Muscle layer of duodenum (tissue), 2 donors: ENCODE data around the gene KIF5A.
"Not testable (repeated sequence)": the region's sequence is repeated elsewhere in the genome, so short reads cannot be mapped to it uniquely, and the experiment has no call there.

ENCODE experiments used
- H3K27ac ChIP-seq: one replicate; pipeline ENCODE4 v1.7.0; 2013; ENCODE audit warnings: mild to moderate bottlenecking, low read length
- H3K27me3 ChIP-seq: one replicate; pipeline ENCODE4 v1.7.0; 2013; ENCODE audit warnings: low read depth, mild to moderate bottlenecking, control low read depth, low read length
- H3K36me3 ChIP-seq, 2 donors: one replicate each; pipeline ENCODE4 v1.7.0; 2013; ENCODE audit warnings: low read length in 2 of 2, control low read depth in 1 of 2, mild to moderate bottlenecking in 1 of 2; ENCODE audit not compliant: insufficient read depth in 2 of 2, control insufficient read depth in 1 of 2
- H3K4me1 ChIP-seq, 2 donors: one replicate each; pipeline ENCODE4 v1.7.0; 2013; ENCODE audit warnings: low read length in 2 of 2, mild to moderate bottlenecking in 2 of 2, control low read depth in 1 of 2, moderate library complexity in 1 of 2; ENCODE audit not compliant: insufficient read depth in 2 of 2, control insufficient read depth in 1 of 2
- H3K4me3 ChIP-seq, 2 donors: one replicate each; pipeline ENCODE4 v1.7.0; 2013; ENCODE audit warnings: low read length in 2 of 2, low read depth in 1 of 2, mild to moderate bottlenecking in 1 of 2
- H3K9me3 ChIP-seq, 2 donors: one replicate each; pipeline ENCODE4 v1.7.0; 2013; ENCODE audit warnings: low read length in 2 of 2, control low read depth in 1 of 2, mild to moderate bottlenecking in 1 of 2; ENCODE audit not compliant: control insufficient read depth in 1 of 2
- donor health status: healthy.

Gene KIF5A

DNA sequence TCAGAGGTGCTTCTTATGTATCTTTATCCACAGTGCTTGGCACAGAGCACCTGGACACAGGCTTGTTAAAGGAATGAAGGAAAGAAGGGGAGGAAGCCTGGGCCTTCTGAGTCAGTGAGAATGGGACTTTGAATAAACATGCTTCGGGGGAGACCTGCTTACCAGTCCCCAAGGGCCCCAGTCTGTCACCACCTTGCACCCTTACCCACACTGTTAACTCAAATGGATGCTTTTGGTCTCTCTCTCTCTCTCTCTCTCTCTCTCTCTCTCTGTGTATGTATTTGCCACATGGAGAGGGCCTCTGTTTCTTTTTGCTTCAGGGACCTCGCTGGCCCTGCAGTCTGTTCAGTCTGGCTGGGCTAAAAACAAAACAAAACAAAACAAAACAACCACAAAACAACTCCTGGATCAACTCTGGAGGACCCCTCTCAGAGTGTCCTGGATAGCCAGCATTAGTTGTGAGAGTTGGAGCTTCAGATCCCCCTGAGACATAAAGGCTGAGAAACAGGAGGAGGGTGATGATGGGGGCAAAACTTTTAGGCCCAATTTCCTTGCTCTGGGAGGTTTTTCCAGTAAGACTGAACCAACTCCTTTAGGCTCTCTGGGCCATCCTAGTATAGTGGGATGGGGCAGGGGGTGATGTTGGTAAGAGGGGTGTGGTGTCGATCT is 1.9 kb downstream of the KIF5A start:
- H3K4me1 ChIP-seq: peaks cover 0 to 17% of the 10 kb centered on the region in 2 donors
- H3K27me3 ChIP-seq: peaks cover 17% of the 10 kb centered on the region
- no peak overlapping the region for H3K27ac ChIP-seq
- H3K9me3 ChIP-seq: no peaks in the 10 kb centered on the region
- H3K4me3 ChIP-seq: no peak overlapping the region
- H3K36me3 ChIP-seq: no peaks in the 10 kb centered on the region

DNA sequence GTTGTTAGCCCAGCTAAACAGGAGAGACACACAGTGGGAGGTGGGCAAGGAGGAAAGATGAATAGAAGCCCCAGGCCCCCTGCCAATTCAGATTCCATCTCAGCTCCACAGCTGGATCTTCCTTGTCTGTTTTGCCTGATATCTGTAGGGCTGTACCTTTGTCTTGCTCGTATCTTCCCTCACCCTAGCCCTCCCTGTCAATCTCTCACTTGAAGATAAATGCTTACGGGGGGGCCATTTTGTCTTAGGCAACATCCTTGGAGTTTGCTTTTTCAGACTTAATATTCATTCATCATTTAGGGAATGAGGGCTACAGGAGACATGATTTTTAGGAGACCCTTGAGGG is 2.4 kb downstream of the KIF5A start:
- Histone ChIP-seq H3K4me3 (no peak overlapping the region), H3K27me3 (peaks cover 17% of the 10 kb centered on the region), H3K9me3 (no peaks in the 10 kb centered on the region), H3K36me3 (no peaks in the 10 kb centered on the region), H3K4me1 (peaks cover 0 to 16% of the 10 kb centered on the region in 2 donors), H3K27ac (no peak overlapping the region)

DNA sequence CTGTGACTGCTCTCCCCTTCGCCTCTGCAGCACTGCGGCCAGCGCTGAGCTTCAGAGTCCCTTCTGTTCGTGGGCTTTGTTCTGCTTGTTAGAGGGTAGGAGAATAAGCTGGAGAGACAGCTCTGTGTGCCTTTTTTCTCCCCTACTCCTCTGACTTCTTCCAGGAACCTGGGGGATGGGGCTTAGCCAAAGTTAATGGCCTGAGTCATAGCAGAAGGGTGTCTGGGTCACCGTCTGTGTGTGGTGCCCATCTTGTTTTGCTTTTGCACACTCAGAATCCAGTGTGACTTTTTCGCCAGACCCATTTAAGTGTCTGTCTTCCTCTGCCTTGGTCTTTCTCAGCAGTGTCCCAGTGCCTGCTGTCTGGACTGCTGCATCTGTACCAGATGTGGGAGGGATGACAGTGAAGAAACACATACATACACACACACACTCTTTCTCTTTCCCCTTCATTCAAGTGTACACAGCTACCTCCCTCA is 3.0 kb downstream of the KIF5A start:
- no peaks in the 10 kb centered on the region for H3K36me3 ChIP-seq
- H3K4me1 ChIP-seq: peaks cover 0 to 13% of the 10 kb centered on the region in 2 donors
- no peak overlapping the region for H3K4me3 ChIP-seq
- H3K27me3 ChIP-seq: peaks cover 16% of the 10 kb centered on the region
- no peaks in the 10 kb centered on the region for H3K9me3 ChIP-seq
- H3K27ac ChIP-seq: no peak overlapping the region

DNA sequence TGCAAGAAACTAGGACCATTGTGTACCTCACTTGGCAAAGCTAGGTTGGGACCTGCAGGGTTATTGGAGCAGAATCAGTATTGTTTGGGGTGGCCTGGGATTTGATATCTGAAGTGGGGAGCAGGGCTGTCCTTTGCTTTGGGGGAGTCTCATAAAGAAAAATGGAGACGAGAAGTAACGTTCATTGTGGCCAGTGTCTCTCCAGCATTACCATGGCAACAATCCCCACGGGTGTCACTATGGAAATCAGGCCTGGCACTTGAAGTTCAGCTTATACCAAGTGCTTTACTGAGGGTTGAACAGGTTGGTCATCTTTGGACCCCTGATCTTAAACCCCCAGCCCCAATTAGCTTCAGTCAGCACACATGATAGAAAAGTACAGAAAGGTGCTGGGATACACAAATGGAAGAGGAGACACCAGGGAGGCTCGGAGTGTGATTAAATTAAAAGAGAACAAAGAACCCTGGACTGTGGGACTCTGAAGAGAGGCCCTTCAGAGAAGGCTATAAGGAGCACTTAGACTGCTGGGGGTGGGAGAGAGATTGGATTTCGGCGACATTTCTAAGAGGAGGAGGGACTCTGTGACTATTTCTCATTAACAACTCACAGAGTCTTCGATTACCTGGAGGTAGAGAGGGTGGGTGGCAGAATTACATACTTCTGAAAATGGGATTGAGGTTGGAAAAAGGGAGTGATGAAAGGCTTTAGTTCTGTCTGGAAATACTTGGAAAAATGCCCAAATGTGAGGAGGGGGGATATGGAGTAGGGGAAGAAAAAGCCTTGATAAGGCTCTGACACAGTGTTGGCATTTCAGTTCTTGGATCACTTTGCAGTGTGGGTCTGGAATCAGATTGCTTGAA is 3.7 kb downstream of the KIF5A start:
- H3K4me1 ChIP-seq: peaks cover 0 to 13% of the 10 kb centered on the region in 2 donors
- H3K36me3 ChIP-seq: no peaks in the 10 kb centered on the region
- peaks cover 9% of the 10 kb centered on the region for H3K27me3 ChIP-seq
- no peak overlapping the region for H3K4me3 ChIP-seq
- no peak overlapping the region for H3K27ac ChIP-seq
- no peaks in the 10 kb centered on the region for H3K9me3 ChIP-seq

DNA sequence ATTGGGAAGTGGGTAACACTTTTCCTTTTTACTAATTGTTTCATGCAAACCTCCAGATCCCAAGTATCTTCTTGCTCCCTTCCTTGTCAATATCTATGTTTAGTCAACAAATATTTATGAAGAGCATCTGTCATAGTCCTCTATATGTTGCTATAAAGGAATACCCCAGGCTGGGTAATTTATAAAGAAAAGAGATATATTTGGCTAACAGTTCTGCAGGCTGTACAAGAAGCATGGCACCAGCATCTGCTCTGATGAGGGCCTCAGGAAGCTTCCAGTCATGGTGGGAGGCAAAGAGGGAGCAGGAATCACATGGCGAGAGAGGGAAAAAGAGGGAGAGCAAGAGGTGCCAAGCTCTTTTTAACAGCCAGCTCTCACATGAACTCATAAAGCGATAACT is 4.6 kb downstream of the KIF5A start:
- no peak overlapping the region for H3K4me3 ChIP-seq
- no peak overlapping the region for H3K27ac ChIP-seq
- no peaks in the 10 kb centered on the region for H3K9me3 ChIP-seq
- H3K36me3 ChIP-seq: no peaks in the 10 kb centered on the region
- peaks cover under 1% of the 10 kb centered on the region for H3K27me3 ChIP-seq
- H3K4me1 ChIP-seq: peaks cover 0 to 11% of the 10 kb centered on the region in 2 donors

DNA sequence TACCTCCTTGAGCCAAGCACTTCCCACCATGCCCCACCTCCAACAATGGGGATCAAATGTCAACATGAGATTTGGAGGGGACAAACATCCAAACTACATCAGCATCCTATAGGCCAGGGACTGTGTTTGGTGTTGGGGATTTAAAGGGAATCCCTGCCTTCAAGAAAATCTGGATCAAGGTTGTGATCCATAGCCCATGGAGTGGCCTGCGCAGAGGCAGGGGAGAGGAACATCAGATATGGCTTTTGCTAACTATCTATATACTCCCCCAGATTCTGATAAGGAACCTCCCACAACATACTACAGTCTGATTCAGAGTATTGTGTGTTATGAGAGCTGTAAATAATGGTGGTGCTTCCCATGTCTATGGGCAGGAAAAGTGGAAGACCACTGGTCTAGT is 5.1 kb downstream of the KIF5A start:
- Histone ChIP-seq H3K4me3 (no peak overlapping the region), H3K9me3 (no peaks in the 10 kb centered on the region), H3K36me3 (no peaks in the 10 kb centered on the region), H3K27ac (no peak overlapping the region), H3K4me1 (peaks cover 0 to 6% of the 10 kb centered on the region in 2 donors), H3K27me3 (no peaks in the 10 kb centered on the region)

DNA sequence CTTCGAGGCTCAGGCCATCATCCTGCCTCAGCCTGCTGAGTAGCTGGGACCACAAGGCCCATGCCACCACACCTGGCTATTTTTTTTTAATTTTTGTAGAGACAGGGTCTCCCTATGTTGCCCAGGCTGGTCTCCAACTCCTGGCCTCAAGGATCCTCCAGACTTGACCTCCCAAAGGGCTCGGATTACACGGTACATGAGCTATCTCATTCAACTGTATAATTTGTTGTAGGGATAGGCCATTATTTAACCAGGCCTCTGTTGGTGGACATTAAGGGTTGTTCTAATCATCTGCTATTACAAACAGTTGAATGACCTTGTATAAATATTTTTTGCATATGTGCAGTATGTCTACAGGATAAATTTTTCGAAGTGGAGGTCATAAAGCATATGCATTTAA is 9.0 kb downstream of the KIF5A start:
- Histone ChIP-seq H3K36me3 (no peaks in the 10 kb centered on the region), H3K27ac (no peak overlapping the region), H3K4me3 (no peak overlapping the region), H3K9me3 (no peaks in the 10 kb centered on the region), H3K27me3 (no peaks in the 10 kb centered on the region), H3K4me1 (no peaks in the 10 kb centered on the region)

DNA sequence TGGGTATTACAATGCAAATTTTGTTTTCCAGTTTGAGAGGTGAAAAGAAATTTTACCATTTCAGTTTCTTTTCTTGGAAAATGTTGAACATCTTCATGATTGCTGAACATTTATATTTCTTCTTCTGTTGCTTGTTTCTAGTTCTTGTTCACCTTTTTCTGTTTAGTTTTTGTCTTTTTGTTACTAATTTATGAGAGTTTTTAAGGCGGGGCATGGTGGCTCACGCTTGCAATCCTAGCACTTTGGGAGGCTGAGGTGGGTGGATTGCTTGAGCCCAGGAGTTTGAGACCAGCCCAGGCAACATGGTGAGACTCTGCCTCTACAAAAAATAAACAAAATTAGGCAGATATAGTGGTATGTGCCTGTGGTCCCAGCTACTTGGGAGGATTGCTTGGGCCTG is 10.7 kb downstream of the KIF5A start:
- H3K27me3 ChIP-seq: no peaks in the 10 kb centered on the region
- no peak overlapping the region for H3K4me3 ChIP-seq
- H3K36me3 ChIP-seq: no peaks in the 10 kb centered on the region
- no peak overlapping the region for H3K27ac ChIP-seq
- no peaks in the 10 kb centered on the region for H3K4me1 ChIP-seq
- no peaks in the 10 kb centered on the region for H3K9me3 ChIP-seq

DNA sequence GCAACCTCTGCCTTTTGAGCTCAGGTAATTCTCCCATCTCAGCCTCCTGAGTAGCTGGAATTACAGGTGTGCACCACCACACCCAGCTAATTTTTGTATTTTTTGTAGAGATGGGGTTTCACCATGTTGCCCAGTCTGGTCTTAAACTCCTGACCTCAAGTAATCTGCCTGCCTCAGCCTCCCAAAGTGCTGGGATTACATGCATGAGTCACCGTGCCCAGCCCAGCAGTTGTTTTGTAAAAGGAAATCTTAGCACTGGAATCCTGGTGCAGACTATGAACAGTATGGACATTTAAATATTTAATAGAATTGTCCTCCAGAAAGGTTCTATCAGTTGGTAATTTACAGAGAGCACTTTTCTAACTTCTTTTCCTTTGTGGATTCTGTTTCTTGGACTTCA is 11.3 kb downstream of the KIF5A start:
- H3K4me3 ChIP-seq, H3K4me1 ChIP-seq, H3K27ac ChIP-seq, H3K9me3 ChIP-seq, H3K27me3 ChIP-seq, H3K36me3 ChIP-seq: not testable (repeated sequence)

DNA sequence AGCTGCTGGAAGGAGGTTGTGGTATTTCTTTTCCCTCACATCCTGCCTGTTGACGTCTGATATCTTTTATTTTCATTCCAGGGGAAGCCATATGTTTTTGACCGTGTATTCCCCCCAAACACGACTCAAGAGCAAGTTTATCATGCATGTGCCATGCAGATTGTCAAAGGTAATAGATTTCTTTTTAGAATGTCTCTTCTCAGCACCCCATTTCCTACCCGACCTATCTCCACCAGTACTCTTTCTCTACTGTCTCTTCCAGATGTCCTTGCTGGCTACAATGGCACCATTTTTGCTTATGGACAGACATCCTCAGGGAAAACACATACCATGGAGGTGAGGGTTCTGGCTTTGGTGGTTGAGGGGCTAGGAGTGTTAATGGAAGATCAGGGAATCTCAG is 13.5 kb downstream of the KIF5A start:
- Histone ChIP-seq H3K4me1 (no peaks in the 10 kb centered on the region), H3K9me3 (no peaks in the 10 kb centered on the region), H3K36me3 (no peaks in the 10 kb centered on the region), H3K4me3 (no peak overlapping the region), H3K27me3 (no peaks in the 10 kb centered on the region), H3K27ac (no peak overlapping the region)

DNA sequence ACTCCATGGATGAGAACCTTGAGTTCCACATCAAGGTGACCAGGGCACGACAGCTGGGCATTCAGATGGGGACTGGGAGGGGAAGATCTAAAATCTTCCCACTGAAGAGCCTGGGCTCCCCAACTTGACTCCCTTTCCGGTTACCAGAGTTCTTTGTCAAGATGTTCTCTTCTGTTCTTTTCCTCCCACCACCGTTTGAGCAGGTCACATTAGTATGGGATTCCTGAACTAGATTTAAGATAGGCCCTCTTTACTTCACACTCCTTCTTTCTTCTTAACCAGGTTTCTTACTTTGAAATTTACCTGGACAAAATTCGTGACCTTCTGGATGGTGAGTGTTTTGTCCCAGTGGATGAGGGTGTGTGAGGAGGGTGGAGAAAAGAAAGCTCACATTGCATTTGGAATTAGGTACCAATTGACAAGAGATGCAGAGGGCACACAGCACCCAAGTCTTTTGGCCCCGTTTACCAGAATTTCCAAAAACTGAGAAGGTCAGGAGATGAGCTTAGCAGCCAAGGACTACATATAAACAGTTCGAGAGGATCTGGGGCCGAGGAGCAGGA is 14.4 kb downstream of the KIF5A start:
- Histone ChIP-seq H3K36me3 (peaks cover 0 to 3% of the 10 kb centered on the region in 2 donors), H3K27me3 (no peaks in the 10 kb centered on the region), H3K27ac (no peak overlapping the region), H3K4me3 (no peak overlapping the region), H3K9me3 (no peaks in the 10 kb centered on the region), H3K4me1 (no peaks in the 10 kb centered on the region)
